ENCODE results near the gene GAREM1.

Gene GAREM1

GRCh38 chr18:32420084-32420750 lies 50.5 kb downstream of the GAREM1 start:
- H3K4me3 ChIP-seq (replicated peaks in 1 of 2; ENCODE audit: low read depth in 2 of 2, low read length in 2 of 2), result no peak overlapping the region
- peak; percentile 28 to 52 for DNase-seq (ENCODE audit: low read depth in 2 of 2)
- no peak for TF ChIP-seq CTCF (IDR thresholded peaks at IDR 0.05; ENCODE audit: low read depth, low read length)

- DNase-seq (ENCODE audit: low read depth in 2 of 2), result no peak
- H3K4me3 ChIP-seq (replicated peaks in 1 of 2; ENCODE audit: low read depth in 2 of 2, low read length in 2 of 2), result no peak overlapping the region
- no peak for TF ChIP-seq CTCF (IDR thresholded peaks at IDR 0.05; ENCODE audit: low read depth, low read length)
These were observed 52.5 kb downstream of the GAREM1 start for GRCh38 chr18:32418148-32418547.

GRCh38 chr18:32405588-32405987 lies 65.1 kb downstream of the GAREM1 start:
- no peak overlapping the region for H3K4me3 ChIP-seq (replicated peaks in 1 of 2; ENCODE audit: low read depth in 2 of 2, low read length in 2 of 2)
- TF ChIP-seq CTCF (IDR thresholded peaks at IDR 0.05; ENCODE audit: low read depth, low read length), result no peak
- no peak for DNase-seq (ENCODE audit: low read depth in 2 of 2)

- TF ChIP-seq CTCF (IDR thresholded peaks at IDR 0.05; ENCODE audit: low read depth, low read length), result no peak
- H3K4me3 ChIP-seq (replicated peaks in 1 of 2; ENCODE audit: low read depth in 2 of 2, low read length in 2 of 2), result no peak overlapping the region
These were observed 69.1 kb downstream of the GAREM1 start for GRCh38 chr18:32401621-32402020.

GRCh38 chr18:32393407-32393806 lies 77.3 kb downstream of the GAREM1 start:
- TF ChIP-seq CTCF (IDR thresholded peaks at IDR 0.05; ENCODE audit: low read depth, low read length), result no peak
- DNase-seq (ENCODE audit: low read depth in 2 of 2), result no peak

More at GRCh38 chr18:32401621-32402020, 69.1 kb downstream of the GAREM1 start:
- DNase-seq (ENCODE audit: low read depth in 2 of 2), result no peak

GRCh38 chr18:32391126-32391525 lies 79.6 kb downstream of the GAREM1 start:
- no peak for DNase-seq (ENCODE audit: low read depth in 2 of 2)
- no peak for TF ChIP-seq CTCF (IDR thresholded peaks at IDR 0.05; ENCODE audit: low read depth, low read length)
- no peak overlapping the region for H3K4me3 ChIP-seq (replicated peaks in 1 of 2; ENCODE audit: low read depth in 2 of 2, low read length in 2 of 2)

More at GRCh38 chr18:32393407-32393806, 77.3 kb downstream of the GAREM1 start:
- no peak overlapping the region for H3K4me3 ChIP-seq (replicated peaks in 1 of 2; ENCODE audit: low read depth in 2 of 2, low read length in 2 of 2)

- no peak for DNase-seq (ENCODE audit: low read depth in 2 of 2)
- H3K4me3 ChIP-seq (replicated peaks in 1 of 2; ENCODE audit: low read depth in 2 of 2, low read length in 2 of 2), result no peak overlapping the region
- TF ChIP-seq CTCF (IDR thresholded peaks at IDR 0.05; ENCODE audit: low read depth, low read length), result no peak
These were observed 80.8 kb downstream of the GAREM1 start for GRCh38 chr18:32389858-32390257.
